Endothelial cell of umbilical vein (primary cell): ENCODE measurements around the gene SH3BGRL2. TPM values are rescaled to one million over a fixed set of nuclear protein-coding genes. Genes with fewer than 3 reads are reported as not detected.

Experiments
- BruUV-seq: library from RNA; stranded (reverse); fragments of 400-500 nt; replicated peaks from 2 replicates; lab custom pipeline; 2021; lab: Mats Ljungman, UMichigan
- CTCF ChIA-PET: fragments of 300-600, 350-600 bp; sonication (Branson Sonifier 250); formaldehyde crosslinking; loops from one replicate; lab custom pipeline; 2021; ENCODE audit warnings: antibody characterized with exemption, inconsistent platforms; lab: Charles Lee
- POLR2A ChIA-PET: fragments of 300-600, 350-600 bp; sonication (Branson Sonifier 250); formaldehyde crosslinking; loops from one replicate; lab custom pipeline; 2021; ENCODE audit warnings: antibody characterized with exemption, inconsistent platforms; lab: Charles Lee
- DNase-seq: peaks from one replicate; pipeline ENCODE4 v3.0.0-alpha.2; 2011; ENCODE audit warnings: low read depth, low spot score
- FAIRE-seq: peaks from 2 replicates; lab custom pipeline; 2011; peaks lifted over from hg19 to GRCh38; lab: Jason Lieb, UNC
- H2AFZ ChIP-seq: 2 replicates; pipeline ENCODE4 v1.6.0; 2012; ENCODE audit warnings: low read depth, low read length, control low read depth, inconsistent platforms
- H3K27ac ChIP-seq: 2 replicates; pipeline ENCODE4 v1.5.1; 2011; ENCODE audit warnings: low read depth, mild to moderate bottlenecking, control low read depth, low read length, moderate library complexity; ENCODE audit not compliant: insufficient read depth
- H3K27me3 ChIP-seq, 2 experiments: 2 replicates each; pipeline versions ENCODE4 v1.6.0 to v1.6.1; 2011; ENCODE audit warnings: low read length in 2 of 2, mixed read lengths in 1 of 2; ENCODE audit not compliant: control insufficient read depth in 2 of 2, insufficient read depth in 2 of 2
- H3K36me3 ChIP-seq, 2 experiments: 2 replicates in 1 of 2; 3 replicates in 1 of 2; pipeline ENCODE4 v1.5.1; 2011; ENCODE audit warnings: low read length in 2 of 2, mild to moderate bottlenecking in 1 of 2, moderate library complexity in 1 of 2; ENCODE audit not compliant: control insufficient read depth in 2 of 2, insufficient read depth in 2 of 2; ENCODE audit errors: extremely low read depth in 1 of 2
- H3K4me1 ChIP-seq: 3 replicates; pipeline ENCODE4 v1.5.1; 2011; ENCODE audit warnings: mild to moderate bottlenecking, low read length; ENCODE audit not compliant: control insufficient read depth, insufficient read depth; ENCODE audit errors: extremely low read depth
- H3K4me2 ChIP-seq: 2 replicates; pipeline ENCODE4 v1.6.1; 2011; ENCODE audit warnings: low read length, control low read depth, mixed read lengths; ENCODE audit not compliant: insufficient read depth
- H3K4me3 ChIP-seq, 3 experiments: fragments of 200-600 bp in 1 of 3; sonication (generic), shearing (Covaris generic) in 1 of 3; replicated peaks in 1 of 3; 2 replicates each; pipeline ENCODE4 v1.5.1; 2011 to 2016; ENCODE audit warnings: control low read depth in 3 of 3, low read length in 3 of 3, mild to moderate bottlenecking in 2 of 3, inconsistent platforms in 1 of 3, low read depth in 1 of 3, moderate library complexity in 1 of 3; ENCODE audit not compliant: insufficient read depth in 1 of 3
- H3K79me2 ChIP-seq: 2 replicates; pipeline ENCODE4 v1.6.0; 2012; ENCODE audit warnings: low read length, inconsistent platforms; ENCODE audit not compliant: control insufficient read depth, insufficient read depth
- H3K9ac ChIP-seq: replicated peaks from 2 replicates; pipeline ENCODE3; 2011; ENCODE audit warnings: low read length, control low read depth; ENCODE audit not compliant: insufficient read depth; ENCODE audit errors: extremely low read depth
- H3K9me1 ChIP-seq: replicated peaks from 3 replicates; pipeline ENCODE4 v1.6.0; 2011; ENCODE audit warnings: mild to moderate bottlenecking, low read length; ENCODE audit not compliant: control insufficient read depth, insufficient read depth; ENCODE audit errors: extremely low read depth
- H3K9me3 ChIP-seq: replicated peaks from 2 replicates; pipeline ENCODE4 v1.5.1; 2012; ENCODE audit warnings: low read length, inconsistent platforms; ENCODE audit not compliant: control insufficient read depth, insufficient read depth
- H4K20me1 ChIP-seq: replicated peaks from 2 replicates; pipeline ENCODE3; 2011; ENCODE audit warnings: mild to moderate bottlenecking, low read length; ENCODE audit not compliant: control insufficient read depth, insufficient read depth; ENCODE audit errors: extremely low read depth
- CTCF ChIP-seq, 2 donors: IDR thresholded peaks; 1 replicate in 1 of 2; 2 replicates in 1 of 2; pipeline ENCODE4 v1.5.1; 2011; ENCODE audit warnings: low read length in 2 of 2, mild to moderate bottlenecking in 2 of 2, moderate library complexity in 2 of 2, control low read depth in 1 of 2, inconsistent platforms in 1 of 2, low read depth in 1 of 2; ENCODE audit not compliant: insufficient read depth in 1 of 2; ENCODE audit errors: extremely low read depth in 1 of 2
- EZH2 ChIP-seq: IDR thresholded peaks from 2 replicates; pipeline ENCODE4 v1.6.1; 2012; ENCODE audit warnings: borderline replicate concordance, low read depth, mild to moderate bottlenecking, moderate library complexity, low read length, inconsistent platforms; ENCODE audit not compliant: severe bottlenecking
- FOS ChIP-seq: IDR thresholded peaks from 2 replicates; pipeline ENCODE4 v1.6.1; 2011; ENCODE audit warnings: mild to moderate bottlenecking, low read length, moderate library complexity, borderline replicate concordance; ENCODE audit not compliant: insufficient read depth
- GATA2 ChIP-seq: IDR thresholded peaks from 2 replicates; pipeline ENCODE4 v1.7.0; 2011; ENCODE audit warnings: low read depth, mild to moderate bottlenecking, moderate library complexity, mixed read lengths, low read length; ENCODE audit not compliant: insufficient read length, insufficient read depth
- JUN ChIP-seq: IDR thresholded peaks from 2 replicates; pipeline ENCODE4 v1.6.1; 2011; ENCODE audit warnings: borderline replicate concordance, low read depth; ENCODE audit not compliant: insufficient read length, insufficient read depth
- MYC ChIP-seq: IDR thresholded peaks from one replicate; pipeline ENCODE4 v1.6.1; 2011; ENCODE audit warnings: mild to moderate bottlenecking, low read depth, low read length
- POLR2A ChIP-seq: IDR thresholded peaks from 2 replicates; pipeline ENCODE4 v1.6.1; 2012; ENCODE audit warnings: low read depth, mild to moderate bottlenecking, control low read depth, low read length
- POLR2AphosphoS5 ChIP-seq: IDR thresholded peaks from 2 replicates; pipeline ENCODE4 v1.6.1; 2012; ENCODE audit warnings: low read depth, mild to moderate bottlenecking, control low read depth, low read length, moderate library complexity; ENCODE audit not compliant: insufficient read depth
- dilution Hi-C: fragments of 300-500 bp; cut with MboI; formaldehyde crosslinking; loops from one replicate; pipeline ENCODE4 v1.15.0; 2019; ENCODE audit warnings: low sequenced_read_pairs; ENCODE audit not compliant: extremely low pct_ligation_motif_present
- intact Hi-C: fragments of 100-400 bp; cut with micrococcal nuclease; formaldehyde crosslinking; loops from one replicate; pipeline ENCODE4 v1.10.0; 2022
- polyA plus RNA-seq, 4 experiments: library from polyadenylated mRNA; depleted of rRNA in 3 of 4; stranded (reverse) in 3 of 4; unstranded in 1 of 4; fragments of >200 nt; gene quantifications; 2 replicates each; pipeline versions ENCODE4 v1.2.1 to v1.2.3, GENCODE V29; 2011 to 2012; ENCODE audit warnings: missing spikeins in 1 of 4
- total RNA-seq: library from RNA; stranded (reverse); gene quantifications from 2 replicates; pipeline ENCODE4 v1.2.3, GENCODE V29; 2021
- TF ChIP-seq, protein P1 (sequence below): IDR thresholded peaks from 2 replicates; pipeline ENCODE4 v1.6.1; 2011; ENCODE audit not compliant: insufficient read depth, insufficient read length

SH3BGRL2 gene
- total and polyA plus RNA-seq, 2 donors (not counting 3 experiments of a cell fraction or from before 2014, with no cell fraction given): 3.2 to 10.7 TPM

DNA sequence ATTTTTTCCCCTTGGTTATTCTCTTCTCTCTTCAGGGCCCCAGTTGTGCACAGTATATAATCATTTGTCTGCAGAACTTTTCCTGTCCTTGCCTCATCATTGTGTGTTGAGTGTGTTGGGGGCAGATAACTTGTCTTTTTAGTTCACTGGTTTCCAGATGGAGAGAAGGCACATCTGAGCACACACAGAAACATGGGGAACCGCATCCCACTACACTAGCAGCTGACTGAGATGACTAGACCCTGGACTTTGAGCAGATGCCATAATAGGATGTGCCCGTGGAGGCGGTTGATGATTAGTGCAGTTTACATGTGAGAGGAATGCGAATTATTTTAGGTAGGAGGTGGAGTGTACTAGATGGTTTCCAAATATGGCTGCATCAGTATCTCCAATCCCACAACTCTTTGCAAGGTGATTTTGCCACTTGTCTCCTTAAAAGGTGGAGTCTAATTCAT lies 26.5 kb upstream of the SH3BGRL2 start:
- no TSS peak for BruUV-seq
- H3K79me2 ChIP-seq: no peaks in the 10 kb centered on the region
- H3K27me3 ChIP-seq: no peaks in the 10 kb centered on the region
- no peaks in the 10 kb centered on the region for H3K9me3 ChIP-seq
- peaks cover 8% of the 10 kb centered on the region for H3K4me1 ChIP-seq
- H3K9ac ChIP-seq: no peak overlapping the region
- dilution Hi-C loops (no loop called here), intact Hi-C loops (no loop called here)
- no peaks in the 10 kb centered on the region for H3K9me1 ChIP-seq
- POLR2A ChIA-PET: no interaction called here
- no peak for FAIRE-seq
- DNase-seq: no peak
- no peaks in the 10 kb centered on the region for H4K20me1 ChIP-seq
- no peak overlapping the region for H3K27ac ChIP-seq
- H3K36me3 ChIP-seq: no peaks in the 10 kb centered on the region
- no peak for TF ChIP-seq GATA2
- TF ChIP-seq, protein P1, sequence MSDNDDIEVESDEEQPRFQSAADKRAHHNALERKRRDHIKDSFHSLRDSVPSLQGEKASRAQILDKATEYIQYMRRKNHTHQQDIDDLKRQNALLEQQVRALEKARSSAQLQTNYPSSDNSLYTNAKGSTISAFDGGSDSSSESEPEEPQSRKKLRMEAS: no peak
- no peak for TF ChIP-seq MYC
- TF ChIP-seq CTCF (IDR thresholded peaks at IDR 0.05; ENCODE audit: extremely low read depth in 1 of 2, insufficient read depth in 1 of 2, low read depth in 1 of 2, low read length in 2 of 2): no peak
- TF ChIP-seq FOS: no peak
- TF ChIP-seq EZH2: no peak
- no peak for TF ChIP-seq POLR2AphosphoS5
- no peak for TF ChIP-seq JUN
- no peak for TF ChIP-seq POLR2A
- H3K4me3 ChIP-seq: no peak overlapping the region
- CTCF ChIA-PET: interaction anchor here (1.0 kb wide), 1 partner anchor 19 kb away, joined by 3 read pairs; no protein-coding TSS in a partner anchor
- no peak overlapping the region for H2AFZ ChIP-seq
- no peak overlapping the region for H3K4me2 ChIP-seq
